CD1c-positive myeloid dendritic cell (primary cell): ENCODE results near the gene ZSWIM5.

Source experiments
- DNase-seq: peaks from one replicate; pipeline ENCODE4 v3.0.0-alpha.2; 2016; ENCODE audit errors: extremely low spot score

ZSWIM5 gene

GRCh38 chr1:45026446-45026845 lies 180.0 kb downstream of the ZSWIM5 start:
- no peak for DNase-seq

DNA sequence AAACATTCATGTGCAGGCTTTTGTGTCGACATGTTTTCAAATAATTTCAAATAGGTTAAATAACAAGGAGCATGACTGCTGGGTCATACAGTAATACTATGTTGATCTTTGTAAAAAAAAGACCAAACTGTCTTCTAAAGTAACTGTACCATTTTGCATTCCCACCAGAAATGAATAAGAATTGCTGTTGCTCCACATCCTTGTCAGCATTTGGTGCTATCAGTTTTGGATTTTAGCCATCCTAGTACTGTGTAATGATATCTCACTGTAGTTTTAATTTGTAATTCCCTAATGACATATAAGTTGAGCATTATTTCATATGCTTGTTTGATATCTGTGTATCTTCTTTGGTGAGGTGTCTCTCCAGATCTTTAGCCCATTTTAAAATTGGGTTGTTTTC lies 182.7 kb downstream of the ZSWIM5 start:
- DNase-seq, result no peak

DNA sequence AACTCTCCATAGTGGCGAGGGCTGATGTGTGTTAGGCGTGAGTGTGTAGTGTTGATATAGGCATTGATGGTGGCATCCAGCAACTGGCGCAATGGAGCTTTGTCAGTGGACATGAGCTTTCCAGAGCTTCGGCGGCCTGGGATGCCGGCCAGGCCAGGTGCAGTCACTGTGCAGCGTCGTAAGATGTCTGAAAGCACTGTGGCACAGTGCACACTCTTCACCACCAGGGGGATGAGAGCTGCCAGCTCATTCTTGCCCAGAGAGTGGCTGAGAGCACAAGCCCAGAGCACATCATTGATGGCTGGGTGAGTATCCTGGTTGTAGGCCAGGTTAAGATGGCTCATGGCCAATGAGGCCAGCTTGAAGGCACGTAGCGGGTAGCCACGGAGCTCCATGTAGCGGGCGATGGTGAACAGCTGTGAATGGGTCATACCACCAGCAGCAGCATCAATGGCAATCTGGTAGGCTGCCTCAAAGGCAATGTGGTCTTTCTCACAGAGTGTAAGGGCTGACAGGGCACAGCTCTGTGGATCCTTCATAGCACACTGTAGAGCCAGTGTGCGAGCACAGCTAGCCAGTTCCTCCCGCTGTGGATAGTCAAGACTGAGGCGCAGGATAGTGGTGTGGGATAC lies 187.7 kb downstream of the ZSWIM5 start:
- DNase-seq, result peak; percentile 59

DNA sequence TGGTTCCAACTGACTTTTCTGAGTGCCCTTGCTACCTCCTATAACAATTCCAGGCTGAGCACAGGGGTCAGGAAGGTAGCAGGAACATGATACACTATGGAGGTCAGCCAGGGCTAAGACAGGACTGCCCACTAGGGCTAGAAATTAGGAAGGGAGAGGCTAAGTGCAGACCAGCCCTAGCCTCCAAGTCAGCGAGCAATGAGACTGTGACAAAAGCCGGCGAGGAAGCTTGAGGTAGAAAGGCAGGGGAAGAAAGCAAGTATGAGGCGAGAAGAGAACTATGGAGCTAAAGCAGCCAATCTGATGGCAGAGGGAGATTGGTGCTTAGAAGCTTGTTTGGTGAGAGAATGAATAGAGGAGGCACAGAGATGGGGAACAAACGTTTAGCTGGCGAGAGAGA lies 189.6 kb downstream of the ZSWIM5 start:
- no peak for DNase-seq

- DNase-seq, result no peak
Observed at GRCh38 chr1:45016090-45016697, 190.2 kb downstream of the ZSWIM5 start.

DNA sequence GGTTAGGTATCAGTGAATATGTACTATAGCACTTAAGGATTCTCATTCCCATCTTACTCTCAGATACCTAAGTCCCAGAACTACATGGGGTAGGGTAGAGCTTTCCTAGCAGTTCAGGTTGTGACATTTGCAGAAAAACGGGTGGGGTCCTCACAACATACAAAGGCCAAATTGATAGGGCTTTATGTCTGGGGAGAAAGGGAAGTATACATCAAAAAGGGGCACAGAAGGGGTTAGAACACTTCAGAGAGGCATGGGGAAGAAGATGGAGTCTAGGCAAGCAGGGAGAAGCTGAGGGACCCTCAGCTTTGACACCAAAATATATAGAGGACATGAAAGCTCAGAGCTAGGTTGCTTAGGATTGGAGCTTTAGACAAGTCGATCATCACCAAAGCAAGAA lies 190.7 kb downstream of the ZSWIM5 start:
- DNase-seq, result no peak

DNA sequence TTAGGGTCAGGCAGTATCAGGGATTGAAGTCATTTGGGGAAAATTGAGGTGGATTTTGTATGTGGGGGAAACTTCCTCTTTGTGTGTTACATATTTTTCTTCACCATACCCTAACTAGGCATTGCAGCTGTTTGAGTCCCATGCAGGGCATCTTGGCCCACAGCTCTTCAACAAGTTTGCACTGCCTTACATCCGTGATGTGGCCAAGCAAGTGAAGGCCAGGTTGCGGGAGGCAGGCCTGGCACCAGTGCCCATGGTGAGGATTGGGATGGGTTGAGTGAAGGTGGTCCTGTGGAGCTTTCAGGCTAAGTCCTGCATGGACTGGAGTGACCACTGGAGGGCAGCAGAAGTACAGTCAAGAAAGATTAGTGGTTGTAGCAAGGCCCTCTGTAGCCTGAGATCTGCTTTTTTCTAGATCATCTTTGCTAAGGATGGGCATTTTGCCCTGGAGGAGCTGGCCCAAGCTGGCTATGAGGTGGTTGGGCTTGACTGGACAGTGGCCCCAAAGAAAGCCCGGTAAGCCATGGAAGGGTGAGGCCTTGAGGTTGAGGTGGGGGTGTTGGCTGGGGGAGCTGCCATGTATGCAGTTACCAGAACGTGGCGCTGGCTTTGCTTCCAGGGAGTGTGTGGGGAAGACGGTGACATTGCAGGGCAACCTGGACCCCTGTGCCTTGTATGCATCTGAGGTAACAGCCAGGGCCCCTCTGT lies 191.9 kb downstream of the ZSWIM5 start:
- DNase-seq, result peak; percentile 76

DNA sequence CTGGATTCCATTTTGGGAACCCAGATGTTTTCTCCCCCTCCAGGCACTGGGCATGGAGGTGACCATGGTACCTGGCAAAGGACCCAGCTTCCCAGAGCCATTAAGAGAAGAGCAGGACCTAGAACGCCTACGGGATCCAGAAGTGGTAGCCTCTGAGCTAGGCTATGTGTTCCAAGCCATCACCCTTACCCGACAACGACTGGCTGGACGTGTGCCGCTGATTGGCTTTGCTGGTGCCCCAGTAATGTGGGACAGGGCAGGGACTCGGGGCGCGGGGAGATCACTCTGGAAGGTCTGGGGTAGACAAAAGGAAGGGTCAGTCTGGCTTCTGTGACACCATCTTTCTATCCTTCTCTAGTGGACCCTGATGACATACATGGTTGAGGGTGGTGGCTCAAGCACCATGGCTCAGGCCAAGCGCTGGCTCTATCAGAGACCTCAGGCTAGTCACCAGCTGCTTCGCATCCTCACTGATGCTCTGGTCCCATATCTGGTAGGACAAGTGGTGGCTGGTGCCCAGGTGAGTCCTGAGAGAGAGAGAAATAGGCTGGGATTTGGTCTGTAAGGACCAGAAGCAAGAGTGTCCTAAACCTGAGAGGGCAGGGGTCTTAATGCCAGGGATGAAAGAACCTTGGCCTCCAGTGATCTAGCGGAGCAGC lies 192.7 kb downstream of the ZSWIM5 start:
- no peak for DNase-seq

DNA sequence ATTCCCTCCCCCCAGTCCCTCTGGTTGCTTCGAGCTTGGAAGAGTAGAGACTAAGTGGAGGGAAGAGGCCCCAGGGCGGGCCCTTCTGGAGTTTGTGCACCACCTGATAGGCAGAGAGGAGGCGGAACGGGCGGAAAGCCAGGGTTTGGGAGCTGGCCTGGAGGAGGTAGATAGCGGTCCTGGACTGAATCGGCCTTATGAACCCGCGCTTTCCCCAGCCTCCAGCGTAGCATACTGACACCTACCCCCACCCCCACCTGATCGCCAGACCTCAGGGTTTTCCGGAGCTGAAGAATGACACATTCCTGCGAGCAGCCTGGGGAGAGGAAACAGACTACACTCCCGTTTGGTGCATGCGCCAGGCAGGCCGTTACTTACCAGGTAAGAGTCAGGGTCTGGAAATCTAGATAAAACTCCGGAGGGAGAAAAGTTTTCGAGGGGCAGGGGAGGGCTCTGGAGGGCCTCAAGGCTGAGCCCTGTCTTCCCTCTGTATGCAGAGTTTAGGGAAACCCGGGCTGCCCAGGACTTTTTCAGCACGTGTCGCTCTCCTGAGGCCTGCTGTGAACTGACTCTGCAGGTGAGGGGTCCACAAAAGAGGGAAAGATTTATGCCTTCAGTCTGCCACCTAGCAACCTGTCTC lies 193.6 kb downstream of the ZSWIM5 start:
- peak; percentile 57 for DNase-seq

- peak; percentile 96 for DNase-seq
Observed at GRCh38 chr1:45011837-45012638, 194.4 kb downstream of the ZSWIM5 start, which contains the start of gene UROD. Gene UROD (plus strand): TSS chr1:45012254. CDS start chr1:45012266, 12 bp downstream.

DNA sequence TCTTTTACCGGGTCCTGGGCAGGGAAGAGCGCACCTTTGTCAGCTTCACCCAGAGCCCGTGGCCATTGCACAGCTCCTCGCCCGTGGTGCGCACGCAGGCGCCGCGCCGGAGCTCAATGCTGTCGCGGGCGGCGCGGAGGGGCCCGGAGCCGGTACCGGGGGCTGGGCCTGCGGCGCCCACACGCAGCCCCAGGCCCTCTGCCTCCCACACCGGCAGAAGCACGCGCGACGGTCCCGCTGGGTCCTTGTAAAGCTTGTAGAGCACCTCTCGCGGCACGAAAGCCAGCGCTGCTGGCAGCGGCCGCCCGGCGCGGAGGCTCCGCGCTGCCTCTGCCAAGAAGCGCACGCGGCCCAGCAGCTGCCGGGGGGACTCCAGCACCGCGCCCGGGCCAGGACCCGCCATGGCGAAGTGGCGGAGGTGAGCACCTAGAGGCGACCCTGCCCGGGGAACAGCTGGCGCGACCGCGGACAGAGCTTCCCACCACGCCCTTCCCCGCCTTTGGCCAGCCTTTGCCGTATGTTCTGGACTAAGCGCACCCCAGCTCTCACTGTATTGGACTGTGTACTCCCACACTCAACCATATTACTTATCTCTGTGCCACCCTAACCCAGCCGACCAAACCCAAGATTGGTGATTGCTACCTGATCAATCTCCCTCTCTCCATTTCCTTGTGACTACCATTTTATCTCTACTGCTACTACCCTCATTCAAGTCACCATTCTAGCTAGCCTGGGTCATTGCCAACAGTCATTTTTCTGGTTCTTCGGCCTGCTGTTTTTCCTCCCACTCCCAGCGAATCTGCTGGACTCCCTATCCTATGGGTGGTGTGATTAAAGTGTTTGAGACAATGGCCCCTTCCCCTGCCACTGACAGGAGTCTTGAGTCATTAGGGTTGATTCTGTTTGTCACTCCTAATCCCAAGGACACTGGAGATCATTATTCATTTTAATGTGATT lies 195.3 kb downstream of the ZSWIM5 start, which contains the start of gene HECTD3:
HECTD3 (minus strand) TSS at position 470 of the 957 bp plus-strand sequence; CDS start at position 403, 67 bp downstream.
- DNase-seq, result peak; percentile 81

DNA sequence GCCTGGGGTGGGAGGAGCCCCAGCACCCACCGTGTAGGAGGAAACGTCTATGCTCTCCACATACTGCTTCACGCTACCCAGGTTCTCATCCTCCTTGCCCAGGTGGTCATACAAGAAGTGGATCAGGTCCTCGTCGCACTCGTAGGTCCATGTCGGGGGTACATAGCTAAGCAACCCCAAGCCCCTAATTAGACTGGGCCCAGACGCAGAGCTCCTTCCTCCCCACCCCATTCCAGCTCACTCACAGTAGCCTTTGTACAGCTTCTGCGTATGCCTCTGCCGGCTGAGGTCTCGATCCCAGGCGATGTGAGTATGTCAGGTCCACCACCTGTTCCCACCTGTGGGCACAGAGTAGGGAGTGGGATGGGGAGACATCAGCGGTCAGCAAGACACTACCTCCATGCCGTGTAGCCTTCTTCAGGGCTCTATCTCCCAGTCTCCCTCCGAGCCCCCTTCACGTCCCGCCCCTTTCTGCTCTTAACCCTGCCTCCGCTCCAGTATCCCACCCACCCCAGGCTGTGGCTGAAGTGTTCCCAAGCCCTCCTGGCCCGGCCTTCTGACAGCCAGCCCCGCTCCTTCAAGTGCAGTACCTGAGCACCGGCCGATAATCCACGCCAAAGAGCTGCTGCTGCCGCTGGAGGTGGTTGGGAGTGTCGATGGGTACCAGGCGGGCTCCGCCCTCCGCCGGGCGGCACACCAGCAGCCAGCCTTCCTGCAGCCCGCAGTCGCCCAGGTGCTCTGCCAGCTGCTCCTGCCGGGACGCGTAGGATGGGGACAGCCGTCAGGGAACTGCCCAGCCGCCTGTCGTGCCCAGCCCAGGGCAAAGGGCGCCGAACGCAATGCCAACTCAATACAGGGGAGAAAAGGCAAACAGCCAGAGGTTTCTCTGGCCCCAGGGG lies 196.2 kb downstream of the ZSWIM5 start:
- no peak for DNase-seq

GRCh38 chr1:45009296-45009865 lies 197.0 kb downstream of the ZSWIM5 start:
- no peak for DNase-seq

- DNase-seq, result no peak
Observed at GRCh38 chr1:45008516-45008915, 197.9 kb downstream of the ZSWIM5 start.

- DNase-seq, result no peak
Observed at GRCh38 chr1:45008076-45008475, 198.3 kb downstream of the ZSWIM5 start.

- DNase-seq, result no peak
Observed at GRCh38 chr1:45007311-45007710, 199.1 kb downstream of the ZSWIM5 start.

- no peak for DNase-seq
Observed at GRCh38 chr1:45005761-45006160, 200.6 kb downstream of the ZSWIM5 start.

DNA sequence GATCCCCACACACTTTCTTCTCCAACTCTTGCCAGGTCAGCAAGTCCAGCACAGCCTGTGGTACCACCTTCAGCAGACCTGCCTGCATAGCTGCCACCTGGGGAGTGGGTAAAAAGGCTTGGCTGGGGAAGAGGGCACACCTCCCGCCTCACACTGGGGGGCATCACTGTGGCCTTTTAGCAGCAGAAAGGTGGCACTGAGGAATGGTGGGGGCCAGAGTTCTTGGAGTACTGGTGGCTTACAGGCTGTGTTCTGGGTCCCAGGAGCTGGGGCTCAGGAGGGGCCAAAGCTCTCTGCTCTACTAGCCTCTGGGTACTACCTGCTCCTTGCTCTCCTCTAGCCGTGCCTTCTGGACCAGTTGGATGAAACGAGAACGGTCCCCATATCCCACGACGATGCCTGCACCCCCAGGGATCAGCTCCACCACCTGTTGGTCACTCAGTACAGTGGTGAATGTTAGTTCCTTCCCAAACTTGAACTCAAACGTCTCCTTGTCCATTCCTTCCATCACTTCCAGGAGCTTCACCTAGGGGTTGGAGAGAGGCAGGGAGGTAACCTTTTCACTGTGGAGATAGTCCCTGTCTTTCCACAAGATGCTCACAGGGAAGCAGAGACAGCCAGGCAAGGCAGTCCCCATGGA lies 202.0 kb downstream of the ZSWIM5 start:
- DNase-seq, result no peak
